MCF 10A (cell line): ENCODE measurements around the gene GRPR. TPM values are rescaled to one million over a fixed set of nuclear protein-coding genes. Genes with fewer than 3 reads are reported as not detected.

ENCODE experiments used
- BruUV-seq: library from RNA; stranded (reverse); fragments of 400-500 nt; replicated peaks from 2 replicates; lab custom pipeline; 2021; lab: Mats Ljungman, UMichigan
- CTCF ChIA-PET: fragments of 300-600 bp; sonication (Branson Sonifier 250); formaldehyde crosslinking; extraction: SDS; loops from one replicate; lab custom pipeline; 2021; ENCODE audit warnings: antibody characterized with exemption, inconsistent platforms; lab: Yijun Ruan, JAX
- POLR2A ChIA-PET: fragments of 300-600, 350-650 bp; sonication (Branson Sonifier 250); formaldehyde crosslinking; extraction: SDS; loops from one replicate; lab custom pipeline; 2020; ENCODE audit warnings: antibody characterized with exemption, inconsistent platforms; lab: Yijun Ruan, JAX
- DNase-seq: peaks from one replicate; pipeline ENCODE4 v3.0.0-alpha.2; 2018; ENCODE audit not compliant: unreplicated experiment
- H3K27ac Mint-ChIP-seq: one replicate; pipeline ENCODE4 v1.8.0; 2022; ENCODE audit warnings: mild to moderate bottlenecking, low read depth, mixed read lengths; ENCODE audit not compliant: unreplicated experiment
- H3K27me3 Mint-ChIP-seq: one replicate; pipeline ENCODE4 v1.8.0; 2022; ENCODE audit warnings: mixed read lengths; ENCODE audit not compliant: insufficient read depth, unreplicated experiment
- H3K36me3 Mint-ChIP-seq: one replicate; pipeline ENCODE4 v1.8.0; 2022; ENCODE audit warnings: mild to moderate bottlenecking, moderate library complexity, mixed read lengths; ENCODE audit not compliant: insufficient read depth, unreplicated experiment
- H3K4me1 Mint-ChIP-seq: one replicate; pipeline ENCODE4 v1.8.0; 2022; ENCODE audit warnings: mixed read lengths; ENCODE audit not compliant: insufficient read depth, unreplicated experiment
- H3K4me3 Mint-ChIP-seq: one replicate; pipeline ENCODE4 v1.8.0; 2022; ENCODE audit warnings: mild to moderate bottlenecking, moderate library complexity, mixed read lengths; ENCODE audit not compliant: unreplicated experiment
- H3K9me3 Mint-ChIP-seq: one replicate; pipeline ENCODE4 v1.8.0; 2022; ENCODE audit warnings: mixed read lengths; ENCODE audit not compliant: unreplicated experiment
- CTCF ChIP-seq: fragments of 200-600 bp; IDR thresholded peaks from one replicate; pipeline ENCODE4 v1.8.0; 2022; ENCODE audit warnings: antibody characterized with exemption, mild to moderate bottlenecking; ENCODE audit not compliant: unreplicated experiment
- intact Hi-C: fragments of 100-400 bp; cut with micrococcal nuclease; formaldehyde crosslinking; loops from 2 replicates; pipeline ENCODE4 v1.14.1; 2022
- total RNA-seq: library from RNA; stranded (reverse); gene quantifications from 2 replicates; pipeline ENCODE4 v1.2.3, GENCODE V29; 2022

The GRPR gene
- total RNA-seq, 1 experiment from 2014 or later: not detected

GRCh38 chrX:16096141-16096540 is 27.2 kb upstream of the GRPR start:
- POLR2A ChIA-PET: no interaction called here
- no peak overlapping the region for H3K4me3 Mint-ChIP-seq
- no peaks in the 10 kb centered on the region for H3K9me3 Mint-ChIP-seq
- H3K36me3 Mint-ChIP-seq: no peaks in the 10 kb centered on the region
- H3K27me3 Mint-ChIP-seq: peaks cover 47% of the 10 kb centered on the region
- no peak for DNase-seq
- CTCF ChIA-PET: interaction anchor here (0.6 kb wide), 1 partner anchor 47 kb away, joined by 5 read pairs; no protein-coding TSS in a partner anchor
- H3K4me1 Mint-ChIP-seq: no peaks in the 10 kb centered on the region
- intact Hi-C loops: no loop called here
- H3K27ac Mint-ChIP-seq: no peak overlapping the region
- BruUV-seq: no TSS peak
- no peak for TF ChIP-seq CTCF

- no peak overlapping the region for H3K4me3 Mint-ChIP-seq
- no peaks in the 10 kb centered on the region for H3K4me1 Mint-ChIP-seq
- no peak for TF ChIP-seq CTCF
- ChIA-PET CTCF (no interaction called here), POLR2A (no interaction called here)
- peaks cover 42% of the 10 kb centered on the region for H3K27me3 Mint-ChIP-seq
- no peaks in the 10 kb centered on the region for H3K9me3 Mint-ChIP-seq
- intact Hi-C loops: no loop called here
- no peaks in the 10 kb centered on the region for H3K36me3 Mint-ChIP-seq
- DNase-seq: no peak
- BruUV-seq: no TSS peak
- no peak overlapping the region for H3K27ac Mint-ChIP-seq
Observed at GRCh38 chrX:16100673-16101072, 22.7 kb upstream of the GRPR start.

- Mint-ChIP-seq H3K36me3 (no peaks in the 10 kb centered on the region), H3K27ac (no peak overlapping the region), H3K4me1 (no peaks in the 10 kb centered on the region), H3K9me3 (no peaks in the 10 kb centered on the region), H3K4me3 (no peak overlapping the region), H3K27me3 (peaks cover 51% of the 10 kb centered on the region)
- no peak for TF ChIP-seq CTCF
- no TSS peak for BruUV-seq
- ChIA-PET CTCF (no interaction called here), POLR2A (no interaction called here)
- DNase-seq: no peak
- intact Hi-C loops: no loop called here
Observed at GRCh38 chrX:16101581-16101980, 21.8 kb upstream of the GRPR start.

GRCh38 chrX:16103625-16104024 is 19.7 kb upstream of the GRPR start:
- H3K9me3 Mint-ChIP-seq: no peaks in the 10 kb centered on the region
- no TSS peak for BruUV-seq
- H3K36me3 Mint-ChIP-seq: no peaks in the 10 kb centered on the region
- no peak overlapping the region for H3K27ac Mint-ChIP-seq
- peaks cover 71% of the 10 kb centered on the region for H3K27me3 Mint-ChIP-seq
- ChIA-PET CTCF (no interaction called here), POLR2A (no interaction called here)
- intact Hi-C loops: no loop called here
- no peaks in the 10 kb centered on the region for H3K4me1 Mint-ChIP-seq
- H3K4me3 Mint-ChIP-seq: no peak overlapping the region
- DNase-seq: no peak
- no peak for TF ChIP-seq CTCF
